ENCODE data around the gene SCARF2.

DNA sequence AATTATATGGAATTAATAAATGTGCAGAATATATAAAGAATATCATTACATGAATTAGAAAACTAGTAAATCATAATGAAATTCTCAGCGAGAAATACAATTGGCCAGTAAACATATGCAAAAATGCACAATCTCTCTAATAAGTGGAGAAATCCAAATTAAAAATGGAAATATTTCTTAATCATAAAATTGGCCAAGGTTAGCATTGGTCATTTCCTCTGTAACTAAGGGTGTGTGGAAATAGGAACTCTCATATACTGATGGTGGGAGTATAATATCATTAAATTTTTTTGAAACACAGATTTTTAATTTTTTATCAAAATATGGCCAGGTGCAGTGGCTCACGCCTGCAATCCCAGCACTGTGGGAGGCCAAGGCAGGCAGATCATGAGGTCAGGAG is 51.3 kb downstream of the SCARF2 start:
- TF ChIP-seq, protein P1, sequence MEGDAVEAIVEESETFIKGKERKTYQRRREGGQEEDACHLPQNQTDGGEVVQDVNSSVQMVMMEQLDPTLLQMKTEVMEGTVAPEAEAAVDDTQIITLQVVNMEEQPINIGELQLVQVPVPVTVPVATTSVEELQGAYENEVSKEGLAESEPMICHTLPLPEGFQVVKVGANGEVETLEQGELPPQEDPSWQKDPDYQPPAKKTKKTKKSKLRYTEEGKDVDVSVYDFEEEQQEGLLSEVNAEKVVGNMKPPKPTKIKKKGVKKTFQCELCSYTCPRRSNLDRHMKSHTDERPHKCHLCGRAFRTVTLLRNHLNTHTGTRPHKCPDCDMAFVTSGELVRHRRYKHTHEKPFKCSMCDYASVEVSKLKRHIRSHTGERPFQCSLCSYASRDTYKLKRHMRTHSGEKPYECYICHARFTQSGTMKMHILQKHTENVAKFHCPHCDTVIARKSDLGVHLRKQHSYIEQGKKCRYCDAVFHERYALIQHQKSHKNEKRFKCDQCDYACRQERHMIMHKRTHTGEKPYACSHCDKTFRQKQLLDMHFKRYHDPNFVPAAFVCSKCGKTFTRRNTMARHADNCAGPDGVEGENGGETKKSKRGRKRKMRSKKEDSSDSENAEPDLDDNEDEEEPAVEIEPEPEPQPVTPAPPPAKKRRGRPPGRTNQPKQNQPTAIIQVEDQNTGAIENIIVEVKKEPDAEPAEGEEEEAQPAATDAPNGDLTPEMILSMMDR (conservative IDR thresholded peaks at IDR 0.05), result no peak
- no peak for TF ChIP-seq ZFX (IDR thresholded peaks at IDR 0.05)

Measured in C4-2B (cell line).